COR-L47 (cell line): ENCODE results near the gene SLC22A3.
"Not testable (repeated sequence)": the region's sequence is repeated elsewhere in the genome, so short reads cannot be mapped to it uniquely, and the experiment has no call there.

Source experiments
- DNase-seq: peaks from one replicate; lab custom pipeline; 2025; lab: John Stamatoyannopoulos, UW

SLC22A3 gene

GRCh38 chr6:160336200-160336599 lies 12.0 kb upstream of the SLC22A3 start:
- no peak for DNase-seq

- DNase-seq, result no peak
These were observed 10.9 kb upstream of the SLC22A3 start for GRCh38 chr6:160337301-160337700.

- DNase-seq, result no peak
These were observed 10.2 kb upstream of the SLC22A3 start for GRCh38 chr6:160337991-160338390.

- DNase-seq, result no peak
These were observed 5.0 kb upstream of the SLC22A3 start for GRCh38 chr6:160343144-160343543.

GRCh38 chr6:160344271-160344670 lies 3.9 kb upstream of the SLC22A3 start:
- no peak for DNase-seq

- DNase-seq, result no peak
These were observed 637 bp upstream of the SLC22A3 start for GRCh38 chr6:160347259-160348222.

GRCh38 chr6:160349020-160349441 lies 853 bp downstream of the SLC22A3 start:
- no peak for DNase-seq

GRCh38 chr6:160349814-160350350 lies 1.7 kb downstream of the SLC22A3 start:
- DNase-seq, result no peak

GRCh38 chr6:160353950-160354496 lies 5.8 kb downstream of the SLC22A3 start:
- DNase-seq, result no peak

GRCh38 chr6:160355001-160355400 lies 6.8 kb downstream of the SLC22A3 start:
- no peak for DNase-seq

- no peak for DNase-seq
These were observed 8.0 kb downstream of the SLC22A3 start for GRCh38 chr6:160356074-160356744.

- DNase-seq, result no peak
These were observed 8.9 kb downstream of the SLC22A3 start for GRCh38 chr6:160357088-160357487.

- no peak for DNase-seq
These were observed 10.3 kb downstream of the SLC22A3 start for GRCh38 chr6:160358225-160359119.

- DNase-seq, result no peak
These were observed 12.8 kb downstream of the SLC22A3 start for GRCh38 chr6:160360955-160361354.

GRCh38 chr6:160362556-160362955 lies 14.4 kb downstream of the SLC22A3 start:
- no peak for DNase-seq

GRCh38 chr6:160363016-160363996 lies 15.1 kb downstream of the SLC22A3 start:
- DNase-seq, result no peak

- DNase-seq, result no peak
These were observed 16.9 kb downstream of the SLC22A3 start for GRCh38 chr6:160365117-160365516.

GRCh38 chr6:160367798-160368547 lies 19.8 kb downstream of the SLC22A3 start:
- DNase-seq, result no peak

- no peak for DNase-seq
These were observed 20.5 kb downstream of the SLC22A3 start for GRCh38 chr6:160368670-160369069.

GRCh38 chr6:160373601-160374000 lies 25.4 kb downstream of the SLC22A3 start:
- not testable (repeated sequence) for DNase-seq
